Hepatocyte (in vitro differentiated cells): ENCODE measurements around the gene PARD3B. TPM values are rescaled to one million over a fixed set of nuclear protein-coding genes. Genes with fewer than 3 reads are reported as not detected.
"Not testable (repeated sequence)": the region's sequence is repeated elsewhere in the genome, so short reads cannot be mapped to it uniquely, and the experiment has no call there.

Experiments
- DNase-seq: peaks from one replicate; pipeline ENCODE4 v3.0.0-alpha.2; 2016; ENCODE audit warnings: low spot score
- H2AFZ ChIP-seq: fragments of 200-600 bp; sonication (generic); 2 replicates; pipeline ENCODE4 v1.6.0; 2016; ENCODE audit warnings: antibody characterized with exemption, mild to moderate bottlenecking
- H3K27ac ChIP-seq: fragments of 200-600 bp; sonication (generic); 2 replicates; pipeline ENCODE4 v1.5.1; 2016; ENCODE audit warnings: mild to moderate bottlenecking
- H3K27me3 ChIP-seq: fragments of 200-600 bp; sonication (generic); 2 replicates; pipeline ENCODE4 v1.6.1; 2016
- H3K36me3 ChIP-seq: fragments of 200-600 bp; sonication (generic); replicated peaks from 2 replicates; pipeline ENCODE4 v1.5.1; 2016; ENCODE audit warnings: low read depth; ENCODE audit not compliant: insufficient read depth
- H3K4me1 ChIP-seq: fragments of 200-600 bp; sonication (generic); 2 replicates; pipeline ENCODE4 v1.5.1; 2016; ENCODE audit warnings: mild to moderate bottlenecking, moderate library complexity; ENCODE audit not compliant: insufficient read depth
- H3K4me2 ChIP-seq: fragments of 200-600 bp; sonication (generic); 2 replicates; pipeline ENCODE4 v1.6.0; 2016
- H3K4me3 ChIP-seq: fragments of 200-600 bp; sonication (generic); 2 replicates; pipeline ENCODE4 v1.5.1; 2016; ENCODE audit warnings: mild to moderate bottlenecking
- H3K79me2 ChIP-seq: fragments of 200-600 bp; sonication (generic); 2 replicates; pipeline ENCODE4 v1.6.0; 2017; ENCODE audit warnings: mild to moderate bottlenecking
- H3K9me2 ChIP-seq: fragments of 200-600 bp; sonication (generic); replicated peaks from 2 replicates; pipeline ENCODE4 v1.6.0; 2017; ENCODE audit warnings: mild to moderate bottlenecking; ENCODE audit not compliant: insufficient read depth
- H3K9me3 ChIP-seq: fragments of 200-600 bp; sonication (generic); 2 replicates; pipeline ENCODE4 v1.5.1; 2016; ENCODE audit warnings: low read depth, mild to moderate bottlenecking
- H4K20me1 ChIP-seq: fragments of 200-600 bp; sonication (generic); 2 replicates; pipeline ENCODE4 v1.6.0; 2016; ENCODE audit warnings: mild to moderate bottlenecking; ENCODE audit not compliant: insufficient read depth, poor library complexity, severe bottlenecking
- CTCF ChIP-seq: fragments of 200-600 bp; sonication (generic); IDR thresholded peaks from 2 replicates; pipeline ENCODE4 v1.5.1; 2016; ENCODE audit warnings: antibody characterized with exemption, mild to moderate bottlenecking; ENCODE audit not compliant: poor library complexity
- EZH2 ChIP-seq: fragments of 200-600 bp; sonication (generic); IDR thresholded peaks from 2 replicates; pipeline ENCODE4 v1.6.1; 2016; ENCODE audit warnings: antibody characterized with exemption, mild to moderate bottlenecking, borderline replicate concordance
- EZH2phosphoT487 ChIP-seq: fragments of 200-600 bp; sonication (generic); IDR thresholded peaks from one replicate; pipeline ENCODE4 v1.6.1; 2018; ENCODE audit warnings: antibody characterized with exemption, mild to moderate bottlenecking, low read depth, moderate library complexity; ENCODE audit not compliant: unreplicated experiment, severe bottlenecking
- WGBS: methylation state at CpG from one replicate; pipeline ENCODE4 v1.1.6; 2016; ENCODE audit warnings: low lambda C conversion rate; ENCODE audit errors: missing lambda C conversion rate; 5-methylcytosine and 5-hydroxymethylcytosine counted together
- polyA plus RNA-seq: library from polyadenylated mRNA; unstranded; fragments of >200 nt; fragmentation: Nextera tagmentation; extraction: Ambion mirVana; gene quantifications from 2 replicates; pipeline ENCODE4 v1.2.1, GENCODE V29; 2016
- total RNA-seq: library from RNA; depleted of rRNA; stranded (reverse); fragments of >200 nt; gene quantifications from 2 replicates; pipeline ENCODE4 v1.2.3, GENCODE V29; 2014

Gene PARD3B
- total and polyA plus RNA-seq, 2 experiments from 2014 or later, result 11.5 to 21.7 TPM

GRCh38 chr2:205217004-205217403 lies 671.7 kb downstream of the PARD3B start:
- WGBS, result 96% methylated on average over 1 of the region's 1 CpG
- H3K27me3 ChIP-seq, result no peaks in the 10 kb centered on the region
- no peak overlapping the region for H3K4me3 ChIP-seq
- H3K27ac ChIP-seq, result peak overlapping the region; percentile 59
- no peaks in the 10 kb centered on the region for H3K36me3 ChIP-seq
- no peaks in the 10 kb centered on the region for H3K79me2 ChIP-seq
- H2AFZ ChIP-seq, result no peak overlapping the region
- H3K4me1 ChIP-seq, result no peaks in the 10 kb centered on the region
- no peaks in the 10 kb centered on the region for H3K9me3 ChIP-seq
- no peak for DNase-seq
- no peak overlapping the region for H3K4me2 ChIP-seq
- no peaks in the 10 kb centered on the region for H3K9me2 ChIP-seq
- no peaks in the 10 kb centered on the region for H4K20me1 ChIP-seq
- no peak for TF ChIP-seq CTCF
- TF ChIP-seq EZH2phosphoT487, result no peak

- no peaks in the 10 kb centered on the region for H3K9me3 ChIP-seq
- H4K20me1 ChIP-seq, result no peaks in the 10 kb centered on the region
- no peak overlapping the region for H3K27ac ChIP-seq
- H3K4me3 ChIP-seq, result no peak overlapping the region
- peaks cover 3% of the 10 kb centered on the region for H3K9me2 ChIP-seq
- DNase-seq, result no peak
- no peaks in the 10 kb centered on the region for H3K4me1 ChIP-seq
- no peak overlapping the region for H2AFZ ChIP-seq
- no peak overlapping the region for H3K4me2 ChIP-seq
- WGBS, result 62% methylated on average over 3 of the region's 3 CpGs
- TF ChIP-seq EZH2 (no peak), CTCF (no peak), EZH2phosphoT487 (no peak)
- H3K27me3 ChIP-seq, result no peaks in the 10 kb centered on the region
- no peaks in the 10 kb centered on the region for H3K79me2 ChIP-seq
- H3K36me3 ChIP-seq, result no peaks in the 10 kb centered on the region
Observed at GRCh38 chr2:205218056-205218455, 672.8 kb downstream of the PARD3B start.

- H4K20me1 ChIP-seq, DNase-seq, H2AFZ ChIP-seq, H3K4me2 ChIP-seq, H3K4me3 ChIP-seq, H3K9me3 ChIP-seq, H3K9me2 ChIP-seq, H3K4me1 ChIP-seq, H3K36me3 ChIP-seq, H3K27me3 ChIP-seq, H3K27ac ChIP-seq, H3K79me2 ChIP-seq: not testable (repeated sequence)
- WGBS, result 93% methylated on average over 5 of the region's 5 CpGs
Observed at GRCh38 chr2:205218816-205219215, 673.5 kb downstream of the PARD3B start.

- H3K27ac ChIP-seq, result no peak overlapping the region
- H3K79me2 ChIP-seq, result no peaks in the 10 kb centered on the region
- no peak overlapping the region for H2AFZ ChIP-seq
- H3K4me3 ChIP-seq, result no peak overlapping the region
- TF ChIP-seq CTCF (no peak), EZH2phosphoT487 (no peak), EZH2 (no peak)
- no peak overlapping the region for H3K4me2 ChIP-seq
- H3K9me2 ChIP-seq, result peaks cover 3% of the 10 kb centered on the region
- no peaks in the 10 kb centered on the region for H3K4me1 ChIP-seq
- no peaks in the 10 kb centered on the region for H3K27me3 ChIP-seq
- H4K20me1 ChIP-seq, result no peaks in the 10 kb centered on the region
- no peak for DNase-seq
- H3K9me3 ChIP-seq, result no peaks in the 10 kb centered on the region
- 45% methylated on average over 3 of the region's 3 CpGs for WGBS
- H3K36me3 ChIP-seq, result no peaks in the 10 kb centered on the region
Observed at GRCh38 chr2:205220559-205220958, 675.3 kb downstream of the PARD3B start.
